Testis (tissue), 2 donors: ENCODE results near the gene PUSL1.
A peak's percentile ranks its signal among the peaks of the same experiment; 100 is the strongest.

Source experiments
- CTCF ChIP-seq, 3 experiments: fragments of 450-650 bp in 2 of 3; fragments of 200-600 bp in 1 of 3; sonication (generic) in 1 of 3; IDR thresholded peaks; one replicate each; pipeline ENCODE4 v1.5.1; 2016 to 2019; ENCODE audit warnings: antibody characterized with exemption in 3 of 3, mild to moderate bottlenecking in 2 of 3, moderate library complexity in 1 of 3
- POLR2A ChIP-seq: fragments of 450-650 bp; IDR thresholded peaks from one replicate; pipeline ENCODE4 v1.6.1; 2017; ENCODE audit warnings: antibody characterized with exemption, mild to moderate bottlenecking, moderate library complexity

GRCh38 chr1:1349256-1350012 lies 41.0 kb downstream of the PUSL1 start, which contains the start of gene DVL1:
- peak; percentile 37 to 52 (median 44) for TF ChIP-seq CTCF (IDR thresholded peaks at IDR 0.05)
- TF ChIP-seq POLR2A: no peak
